CD4-positive, alpha-beta memory T cell (primary cell): ENCODE data around the gene MAGI1. TPM values are rescaled to one million over a fixed set of nuclear protein-coding genes. Genes with fewer than 3 reads are reported as not detected.

Experiments
- CTCF ChIA-PET: fragments of 350-600 bp; sonication (Branson Sonifier 250); formaldehyde crosslinking; loops from one replicate; lab custom pipeline; 2021; ENCODE audit warnings: inconsistent platforms; ENCODE audit not compliant: partially characterized antibody; lab: Charles Lee
- POLR2A ChIA-PET: fragments of 350-600 bp; sonication (Branson Sonifier 250); formaldehyde crosslinking; loops from one replicate; lab custom pipeline; 2021; ENCODE audit not compliant: partially characterized antibody; lab: Charles Lee
- DNase-seq, 5 donors: peaks; one replicate each; pipeline versions ENCODE4 v3.0.0 to v3.0.0-alpha.2; 2020 to 2022; ENCODE audit warnings: mixed read lengths in 1 of 5
- H3K27ac ChIP-seq: one replicate; pipeline ENCODE4 v1.7.0; 2013; ENCODE audit warnings: low read depth, low read length
- H3K27me3 ChIP-seq: 2 replicates; pipeline ENCODE4 v1.7.0; 2013; ENCODE audit warnings: mild to moderate bottlenecking, low read length, moderate library complexity; ENCODE audit not compliant: insufficient read depth
- H3K36me3 ChIP-seq: 2 replicates; pipeline ENCODE4 v1.7.0; 2013; ENCODE audit warnings: mild to moderate bottlenecking, low read length, moderate library complexity; ENCODE audit not compliant: insufficient read depth
- H3K4me1 ChIP-seq: 2 replicates; pipeline ENCODE4 v1.7.0; 2013; ENCODE audit warnings: mild to moderate bottlenecking, low read length, moderate library complexity; ENCODE audit not compliant: insufficient read depth
- H3K4me3 ChIP-seq, 2 donors: one replicate each; pipeline ENCODE4 v1.7.0; 2013; ENCODE audit warnings: low read length in 2 of 2, mild to moderate bottlenecking in 1 of 2
- H3K9me3 ChIP-seq, 2 donors: one replicate each; pipeline ENCODE4 v1.7.0; 2013; ENCODE audit warnings: low read length in 2 of 2, control low read depth in 1 of 2; ENCODE audit not compliant: control insufficient read depth in 1 of 2
- H3K27ac Mint-ChIP-seq, 7 donors: one replicate each; pipeline ENCODE4 v1.8.0; 2020 to 2021; ENCODE audit warnings: mixed read lengths in 7 of 7, mild to moderate bottlenecking in 6 of 7, inconsistent platforms in 3 of 7, moderate library complexity in 3 of 7
- H3K27me3 Mint-ChIP-seq, 2 donors: one replicate each; pipeline ENCODE4 v1.8.0; 2020 to 2021; ENCODE audit warnings: mixed read lengths in 2 of 2
- H3K36me3 Mint-ChIP-seq, 2 donors: one replicate each; pipeline ENCODE4 v1.8.0; 2020 to 2021; ENCODE audit warnings: mixed read lengths in 2 of 2, inconsistent platforms in 1 of 2, mild to moderate bottlenecking in 1 of 2
- H3K4me1 Mint-ChIP-seq, 4 donors: one replicate each; pipeline ENCODE4 v1.8.0; 2020 to 2021; ENCODE audit warnings: mixed read lengths in 4 of 4, mild to moderate bottlenecking in 1 of 4
- H3K4me3 Mint-ChIP-seq, 8 donors: one replicate each; pipeline ENCODE4 v1.8.0; 2020 to 2021; ENCODE audit warnings: mixed read lengths in 8 of 8, mild to moderate bottlenecking in 7 of 8, moderate library complexity in 6 of 8, inconsistent platforms in 3 of 8
- H3K9me3 Mint-ChIP-seq, 8 donors: one replicate each; pipeline ENCODE4 v1.8.0; 2020 to 2021; ENCODE audit warnings: mixed read lengths in 8 of 8, mild to moderate bottlenecking in 5 of 8, inconsistent platforms in 3 of 8, moderate library complexity in 1 of 8
- intact Hi-C: fragments of 100-400 bp; cut with micrococcal nuclease; formaldehyde crosslinking; loops from one replicate; pipeline ENCODE4 v1.15.1; 2023
- polyA plus RNA-seq, 2 donors: library from polyadenylated mRNA; unstranded; fragments of 300-500 nt; fragmentation: Illumina TruSeq; gene quantifications; one replicate each; pipeline ENCODE4 v1.2.3, GENCODE V29; 2021
- total RNA-seq, 2 experiments: library from RNA; stranded (reverse); gene quantifications; one replicate each; pipeline ENCODE4 v1.2.3, GENCODE V29; 2021

The MAGI1 gene
- total and polyA plus RNA-seq, 4 experiments from 2014 or later = 0.20 TPM; not detected in 3

GRCh38 chr3:65677486-65678010 is 361.2 kb downstream of the MAGI1 start:
- H3K4me3 ChIP-seq = no peak overlapping the region
- Mint-ChIP-seq H3K4me1 (no peaks in the 10 kb centered on the region), H3K36me3 (no peaks in the 10 kb centered on the region), H3K9me3 (peaks cover 0 to 5% (median 0%) of the 10 kb centered on the region in 8 donors), H3K4me3 (no peak overlapping the region), H3K27me3 (no peaks in the 10 kb centered on the region), H3K27ac (no peak overlapping the region)
- no peaks in the 10 kb centered on the region for H3K9me3 ChIP-seq
- H3K27me3 ChIP-seq = no peaks in the 10 kb centered on the region
- intact Hi-C loops = no loop called here
- DNase-seq = no peak
- no peaks in the 10 kb centered on the region for H3K4me1 ChIP-seq
- H3K27ac ChIP-seq = no peak overlapping the region
- ChIA-PET POLR2A (no interaction called here), CTCF (no interaction called here)
- H3K36me3 ChIP-seq = no peaks in the 10 kb centered on the region

- H3K4me3 ChIP-seq = no peak overlapping the region
- intact Hi-C loops = no loop called here
- POLR2A ChIA-PET = no interaction called here
- H3K9me3 ChIP-seq = no peaks in the 10 kb centered on the region
- no peak overlapping the region for H3K27ac Mint-ChIP-seq
- no peak overlapping the region for H3K27ac ChIP-seq
- H3K4me1 Mint-ChIP-seq = no peaks in the 10 kb centered on the region
- no peak for DNase-seq
- CTCF ChIA-PET = no interaction called here
- H3K4me3 Mint-ChIP-seq = no peak overlapping the region
- H3K36me3 ChIP-seq = no peaks in the 10 kb centered on the region
- no peaks in the 10 kb centered on the region for H3K4me1 ChIP-seq
- no peaks in the 10 kb centered on the region for H3K27me3 Mint-ChIP-seq
- no peaks in the 10 kb centered on the region for H3K36me3 Mint-ChIP-seq
- peaks cover 0 to 5% (median 0%) of the 10 kb centered on the region in 8 donors for H3K9me3 Mint-ChIP-seq
- no peaks in the 10 kb centered on the region for H3K27me3 ChIP-seq
Observed at GRCh38 chr3:65676580-65676979, 362.1 kb downstream of the MAGI1 start.

GRCh38 chr3:65675011-65675410 is 363.7 kb downstream of the MAGI1 start:
- no peaks in the 10 kb centered on the region for H3K4me1 Mint-ChIP-seq
- ChIA-PET CTCF (no interaction called here), POLR2A (no interaction called here)
- Histone ChIP-seq H3K27me3 (no peaks in the 10 kb centered on the region), H3K36me3 (no peaks in the 10 kb centered on the region), H3K27ac (no peak overlapping the region), H3K4me3 (no peak overlapping the region), H3K4me1 (no peaks in the 10 kb centered on the region), H3K9me3 (no peaks in the 10 kb centered on the region)
- H3K27ac Mint-ChIP-seq = no peak overlapping the region
- peaks cover 0 to 5% (median 1%) of the 10 kb centered on the region in 8 donors for H3K9me3 Mint-ChIP-seq
- no peak for DNase-seq
- H3K4me3 Mint-ChIP-seq = no peak overlapping the region
- no peaks in the 10 kb centered on the region for H3K36me3 Mint-ChIP-seq
- no peaks in the 10 kb centered on the region for H3K27me3 Mint-ChIP-seq
- intact Hi-C loops = no loop called here

- no peaks in the 10 kb centered on the region for H3K4me1 Mint-ChIP-seq
- Histone ChIP-seq H3K4me3 (no peak overlapping the region), H3K36me3 (no peaks in the 10 kb centered on the region), H3K9me3 (no peaks in the 10 kb centered on the region), H3K4me1 (no peaks in the 10 kb centered on the region), H3K27ac (no peak overlapping the region), H3K27me3 (no peaks in the 10 kb centered on the region)
- H3K9me3 Mint-ChIP-seq = peaks cover 0 to 5% (median 2%) of the 10 kb centered on the region in 8 donors
- H3K27ac Mint-ChIP-seq = no peak overlapping the region
- intact Hi-C loops = no loop called here
- ChIA-PET CTCF (no interaction called here), POLR2A (no interaction called here)
- no peaks in the 10 kb centered on the region for H3K36me3 Mint-ChIP-seq
- no peaks in the 10 kb centered on the region for H3K27me3 Mint-ChIP-seq
- DNase-seq = no peak
- H3K4me3 Mint-ChIP-seq = no peak overlapping the region
Observed at GRCh38 chr3:65674226-65674625, 364.5 kb downstream of the MAGI1 start.

GRCh38 chr3:65672871-65673815 is 365.6 kb downstream of the MAGI1 start:
- Histone ChIP-seq H3K27me3 (no peaks in the 10 kb centered on the region), H3K9me3 (no peaks in the 10 kb centered on the region), H3K36me3 (no peaks in the 10 kb centered on the region), H3K27ac (no peak overlapping the region), H3K4me1 (no peaks in the 10 kb centered on the region), H3K4me3 (no peak overlapping the region)
- Mint-ChIP-seq H3K27ac (no peak overlapping the region), H3K4me3 (no peak overlapping the region), H3K9me3 (peaks cover 0 to 5% (median 2%) of the 10 kb centered on the region in 8 donors), H3K36me3 (no peaks in the 10 kb centered on the region), H3K27me3 (no peaks in the 10 kb centered on the region), H3K4me1 (no peaks in the 10 kb centered on the region)
- CTCF ChIA-PET = no interaction called here
- intact Hi-C loops = no loop called here
- no peak for DNase-seq
- POLR2A ChIA-PET = no interaction called here

- no peaks in the 10 kb centered on the region for H3K9me3 ChIP-seq
- H3K36me3 ChIP-seq = no peaks in the 10 kb centered on the region
- intact Hi-C loops = no loop called here
- Mint-ChIP-seq H3K27me3 (no peaks in the 10 kb centered on the region), H3K9me3 (peaks cover 0 to 5% (median 1%) of the 10 kb centered on the region in 8 donors), H3K4me3 (no peak overlapping the region), H3K4me1 (no peaks in the 10 kb centered on the region), H3K36me3 (no peaks in the 10 kb centered on the region), H3K27ac (no peak overlapping the region)
- CTCF ChIA-PET = no interaction called here
- POLR2A ChIA-PET = no interaction called here
- no peak overlapping the region for H3K27ac ChIP-seq
- H3K27me3 ChIP-seq = no peaks in the 10 kb centered on the region
- no peaks in the 10 kb centered on the region for H3K4me1 ChIP-seq
- no peak overlapping the region for H3K4me3 ChIP-seq
- no peak for DNase-seq
Observed at GRCh38 chr3:65672061-65672460, 366.7 kb downstream of the MAGI1 start.

- no peaks in the 10 kb centered on the region for H3K27me3 Mint-ChIP-seq
- Histone ChIP-seq H3K27ac (no peak overlapping the region), H3K9me3 (no peaks in the 10 kb centered on the region), H3K27me3 (no peaks in the 10 kb centered on the region), H3K36me3 (no peaks in the 10 kb centered on the region), H3K4me3 (no peak overlapping the region), H3K4me1 (no peaks in the 10 kb centered on the region)
- CTCF ChIA-PET = no interaction called here
- intact Hi-C loops = no loop called here
- no peaks in the 10 kb centered on the region for H3K4me1 Mint-ChIP-seq
- H3K27ac Mint-ChIP-seq = no peak overlapping the region
- peaks cover 0 to 5% (median 2%) of the 10 kb centered on the region in 8 donors for H3K9me3 Mint-ChIP-seq
- H3K36me3 Mint-ChIP-seq = no peaks in the 10 kb centered on the region
- DNase-seq = no peak
- no peak overlapping the region for H3K4me3 Mint-ChIP-seq
- POLR2A ChIA-PET = no interaction called here
Observed at GRCh38 chr3:65671004-65671403, 367.7 kb downstream of the MAGI1 start.
